Stimulated activated CD4-positive, alpha-beta T cell treated with anti-CD3 and anti-CD28 coated beads, TNF-alpha, amount 100 ng/mL, for 24 hours (primary cell): ENCODE measurements around the gene ABAT.

Experiments
- DNase-seq, 3 experiments: peaks; one replicate each; pipeline ENCODE4 v3.0.0-alpha.2; 2020; ENCODE audit warnings: low read depth in 3 of 3

Gene ABAT

DNA sequence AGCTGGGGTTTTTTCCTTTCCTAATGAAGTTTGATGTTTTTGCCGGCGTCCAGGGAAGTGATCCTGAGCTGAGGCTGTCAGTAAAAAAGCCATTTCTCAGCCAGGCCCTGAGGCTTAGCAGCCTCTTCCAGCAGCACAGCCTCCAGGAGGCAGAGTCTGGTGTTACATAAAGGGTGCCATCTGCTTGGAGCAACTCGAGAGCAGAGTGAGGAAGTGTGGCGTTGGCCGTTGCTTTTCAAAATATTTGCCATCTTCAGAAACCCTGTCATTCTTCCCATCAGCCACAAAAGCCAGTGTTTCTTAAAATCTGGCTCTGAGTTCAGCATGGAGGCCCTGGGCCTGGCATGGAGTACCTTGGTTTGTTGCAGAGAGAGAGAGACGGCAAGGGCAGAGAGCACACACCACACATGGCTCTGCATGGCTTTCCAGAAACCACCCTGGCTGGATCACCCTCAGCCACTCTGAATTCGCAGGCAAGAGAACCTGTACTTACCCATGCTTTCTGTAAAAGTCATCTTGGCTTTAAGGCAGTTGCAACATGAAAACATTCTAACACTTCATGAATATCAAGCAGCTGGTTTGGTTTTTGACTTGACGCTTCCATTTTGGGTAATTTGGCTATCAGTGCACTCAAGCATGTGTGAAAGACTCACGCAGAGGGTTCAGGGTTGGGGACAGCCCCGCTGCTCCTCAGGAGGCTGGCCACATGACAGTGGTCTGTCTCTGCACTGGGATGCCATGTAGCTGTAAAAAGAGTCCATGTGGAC, 144.3 kb downstream of the ABAT start:
- DNase-seq, result no peak

DNA sequence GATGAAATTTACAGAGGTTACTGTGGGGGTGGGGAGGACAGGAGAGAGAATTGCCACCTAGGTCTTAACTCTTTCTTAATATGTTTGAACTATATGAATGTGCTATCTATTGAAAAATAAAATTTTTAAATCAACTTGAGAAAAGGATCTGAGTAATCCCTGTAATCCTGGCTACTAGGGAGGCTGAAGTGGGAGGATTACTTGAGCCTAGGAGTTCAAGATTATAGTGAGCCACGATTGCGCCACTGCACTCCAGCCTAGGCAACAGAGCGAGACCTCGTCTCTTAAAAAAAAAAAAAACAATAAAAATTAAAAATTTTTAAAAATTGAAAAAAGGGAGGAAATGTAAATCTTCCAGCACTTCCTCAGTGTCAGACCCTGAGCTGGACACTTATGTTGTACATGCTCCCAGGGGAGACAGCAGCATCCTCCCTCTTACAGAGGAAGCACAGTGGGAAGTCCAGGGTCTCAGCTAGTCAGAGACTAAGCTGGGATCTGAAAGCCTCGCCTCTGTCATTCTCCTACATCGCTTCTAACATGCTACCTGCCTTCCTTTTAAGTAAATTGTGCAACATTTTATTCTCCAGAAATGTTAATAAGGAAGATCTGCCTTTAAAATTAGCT, 145.1 kb downstream of the ABAT start:
- no peak for DNase-seq

- DNase-seq, result no peak
These were observed 148.0 kb downstream of the ABAT start for GRCh38 chr16:8822403-8822802.

DNA sequence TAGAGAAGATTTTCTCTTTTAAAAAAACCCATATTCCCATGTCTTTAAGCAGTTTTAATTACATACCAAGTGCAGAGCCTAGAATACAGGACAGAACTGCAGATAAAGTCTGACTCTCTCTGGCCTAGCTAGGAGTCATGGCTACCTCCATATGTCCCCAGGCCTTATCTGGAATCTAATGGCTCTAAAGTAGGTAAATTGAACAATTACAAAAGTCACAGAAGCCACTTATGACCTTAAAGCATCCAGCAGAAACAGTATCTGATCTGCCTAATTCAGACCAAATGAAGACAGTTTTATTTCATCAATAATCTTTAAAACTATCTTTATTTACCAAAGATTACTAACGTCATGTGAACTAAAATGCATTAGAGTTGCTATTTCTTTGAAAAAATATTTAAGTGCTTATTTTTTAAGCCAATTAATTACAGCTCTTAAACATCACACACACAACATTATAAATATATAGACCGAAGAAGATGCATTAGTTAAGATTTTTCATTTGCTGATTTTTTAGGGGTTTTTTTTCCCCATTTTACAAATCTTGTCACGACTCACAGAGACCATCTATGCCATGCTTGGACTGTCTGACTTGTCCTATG, 152.0 kb downstream of the ABAT start:
- DNase-seq, result no peak

DNA sequence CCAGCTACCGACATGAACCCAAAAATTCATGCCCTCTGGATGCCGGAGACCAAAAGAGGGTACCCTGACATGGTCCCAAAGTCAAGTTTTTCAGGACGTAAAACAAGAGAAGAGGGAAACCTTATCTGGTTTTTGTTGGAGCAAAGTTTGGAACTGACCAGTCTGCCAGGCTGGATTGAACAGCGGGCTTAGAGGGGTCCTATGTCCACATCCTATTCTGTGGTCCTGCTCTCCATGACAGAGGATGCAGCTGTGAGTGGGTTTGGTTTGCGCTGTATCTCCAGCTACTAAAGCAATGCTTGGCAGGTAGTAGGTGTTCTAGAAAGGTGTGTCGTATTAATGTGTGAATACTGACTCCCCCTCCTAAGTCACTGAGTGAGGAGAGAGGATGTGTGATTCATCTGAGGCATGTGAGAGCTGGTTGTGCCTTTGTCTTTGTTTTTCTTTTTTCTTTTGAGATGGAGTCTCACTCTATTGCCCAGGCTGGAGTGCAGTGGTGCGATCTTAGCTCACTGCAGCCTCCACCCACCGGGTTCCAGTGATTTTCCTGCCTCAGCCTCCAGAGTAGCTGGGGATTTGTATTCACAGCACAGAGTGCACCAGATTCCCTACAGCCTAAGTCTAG, 154.2 kb downstream of the ABAT start:
- DNase-seq, result no peak

GRCh38 chr16:8831450-8831849, 157.0 kb downstream of the ABAT start:
- DNase-seq, result no peak

GRCh38 chr16:8831871-8832716, 157.7 kb downstream of the ABAT start:
- no peak for DNase-seq

DNA sequence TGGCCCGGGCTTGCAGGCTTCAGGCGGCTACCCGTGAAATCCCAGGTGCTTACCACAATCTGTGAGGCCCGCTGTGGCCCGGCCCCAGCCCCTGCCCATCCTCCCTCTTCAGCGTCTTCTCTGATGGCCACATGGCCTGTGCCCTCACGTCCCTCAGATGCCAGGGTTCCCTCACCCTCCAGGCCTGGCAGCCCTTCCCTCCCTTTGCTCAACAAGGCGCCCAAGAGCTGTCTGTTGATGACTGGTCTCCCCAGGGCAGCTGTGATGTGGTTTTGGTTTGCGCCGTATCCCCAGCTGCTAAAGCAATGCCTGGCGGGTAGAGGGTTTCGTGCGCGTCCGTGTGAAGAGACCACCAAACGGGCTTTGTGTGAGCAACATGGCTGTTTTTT, 158.3 kb downstream of the ABAT start:
- DNase-seq, result no peak
